Upper lobe of right lung (tissue), 1 donor: ENCODE results near the gene XPR1. TPM values are rescaled to one million over a fixed set of nuclear protein-coding genes. Genes with fewer than 3 reads are reported as not detected.

Experiments used
- ATAC-seq: fragments of 200-7000 bp; cut with Tn5 transposase; one replicate; pipeline ENCODE4 v1.9.1; 2020; ENCODE audit warnings: mild to moderate bottlenecking, moderate library complexity
- DNase-seq: peaks from one replicate; pipeline ENCODE4 v3.0.0-alpha.2; 2020
- H3K27ac ChIP-seq: fragments of 200-600 bp; one replicate; pipeline ENCODE4 v1.8.0; 2022
- H3K27me3 ChIP-seq: fragments of 200-600 bp; one replicate; pipeline ENCODE4 v1.8.0; 2022; ENCODE audit warnings: mild to moderate bottlenecking
- H3K36me3 ChIP-seq: fragments of 200-600 bp; one replicate; pipeline ENCODE4 v1.8.0; 2022
- H3K4me1 ChIP-seq: fragments of 200-600 bp; one replicate; pipeline ENCODE4 v1.8.0; 2022
- H3K4me3 ChIP-seq: fragments of 200-600 bp; one replicate; pipeline ENCODE4 v1.8.0; 2022; ENCODE audit warnings: mild to moderate bottlenecking
- H3K9me3 ChIP-seq: fragments of 200-600 bp; one replicate; pipeline ENCODE4 v1.8.0; 2022
- intact Hi-C: fragments of 100-400 bp; cut with DNase I; formaldehyde crosslinking; loops from one replicate; pipeline ENCODE4 v1.11.0; 2022
- total RNA-seq: library from RNA; stranded (reverse); fragmentation: NEBNext Ultra II Directional; extraction: Animal tissue kit (Norgen Biotek cat#: 25700); gene quantifications from one replicate; pipeline ENCODE4 v1.2.1, GENCODE V29; 2021
- TF ChIP-seq, protein P1 (sequence below): fragments of 200-600 bp; IDR thresholded peaks from one replicate; pipeline ENCODE4 v1.8.0; 2022; ENCODE audit warnings: antibody characterized with exemption
- donor health status: DM: no; HTN: yes; CAD: no; lungs with severe emphysema.

The XPR1 gene
- total RNA-seq, 1 donor from 2014 or later: 23.5 TPM

DNA sequence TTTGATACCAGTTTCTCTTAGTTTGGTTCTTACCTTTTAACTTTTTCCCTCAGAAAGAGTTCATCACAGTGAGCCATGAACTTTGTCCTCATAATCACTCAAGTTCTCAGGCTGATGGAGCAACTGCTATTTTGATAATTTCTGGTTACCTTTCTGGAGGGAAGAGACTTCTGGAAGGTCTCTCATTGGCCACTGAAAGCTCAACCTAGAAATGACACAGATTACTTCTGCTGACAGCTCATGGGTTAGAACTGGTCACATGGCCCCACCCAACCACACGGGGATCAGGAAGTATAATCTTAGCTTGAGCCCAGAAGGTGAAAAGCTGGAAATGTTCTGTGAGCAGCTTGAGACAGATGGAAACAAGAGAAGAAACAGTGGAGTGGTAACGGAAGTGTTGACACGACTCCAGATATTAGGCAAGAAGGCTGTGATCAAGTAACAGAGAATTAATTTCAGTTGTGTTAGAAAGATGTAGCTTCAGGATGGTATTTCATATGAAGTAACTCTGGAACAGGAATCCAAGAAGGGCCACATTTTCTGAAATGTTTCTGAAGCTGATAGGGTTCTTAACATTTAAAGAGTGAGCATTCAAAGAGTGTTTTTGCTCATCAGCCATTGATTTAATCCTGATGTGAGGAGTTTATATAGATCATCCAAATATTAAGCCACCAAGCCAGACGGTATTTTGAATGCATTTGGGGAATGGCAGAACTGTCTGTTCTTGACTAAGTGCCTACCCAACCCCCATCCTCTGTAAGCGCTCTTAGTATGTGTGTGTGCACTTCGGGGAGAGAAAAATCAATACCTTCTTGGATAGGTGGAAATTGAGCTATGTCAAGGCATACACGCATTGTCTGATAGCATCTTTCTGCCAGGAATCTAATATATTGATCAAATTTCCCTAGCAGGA, 21.9 kb upstream of the XPR1 start:
- no peaks in the 10 kb centered on the region for H3K27me3 ChIP-seq
- H3K9me3 ChIP-seq: no peaks in the 10 kb centered on the region
- peaks cover 4% of the 10 kb centered on the region for H3K4me1 ChIP-seq
- TF ChIP-seq, protein P1, sequence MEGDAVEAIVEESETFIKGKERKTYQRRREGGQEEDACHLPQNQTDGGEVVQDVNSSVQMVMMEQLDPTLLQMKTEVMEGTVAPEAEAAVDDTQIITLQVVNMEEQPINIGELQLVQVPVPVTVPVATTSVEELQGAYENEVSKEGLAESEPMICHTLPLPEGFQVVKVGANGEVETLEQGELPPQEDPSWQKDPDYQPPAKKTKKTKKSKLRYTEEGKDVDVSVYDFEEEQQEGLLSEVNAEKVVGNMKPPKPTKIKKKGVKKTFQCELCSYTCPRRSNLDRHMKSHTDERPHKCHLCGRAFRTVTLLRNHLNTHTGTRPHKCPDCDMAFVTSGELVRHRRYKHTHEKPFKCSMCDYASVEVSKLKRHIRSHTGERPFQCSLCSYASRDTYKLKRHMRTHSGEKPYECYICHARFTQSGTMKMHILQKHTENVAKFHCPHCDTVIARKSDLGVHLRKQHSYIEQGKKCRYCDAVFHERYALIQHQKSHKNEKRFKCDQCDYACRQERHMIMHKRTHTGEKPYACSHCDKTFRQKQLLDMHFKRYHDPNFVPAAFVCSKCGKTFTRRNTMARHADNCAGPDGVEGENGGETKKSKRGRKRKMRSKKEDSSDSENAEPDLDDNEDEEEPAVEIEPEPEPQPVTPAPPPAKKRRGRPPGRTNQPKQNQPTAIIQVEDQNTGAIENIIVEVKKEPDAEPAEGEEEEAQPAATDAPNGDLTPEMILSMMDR: no peak
- no peak for DNase-seq
- peak overlapping the region; percentile 65 for H3K27ac ChIP-seq
- intact Hi-C loops: no loop called here
- peak; percentile 79 for ATAC-seq
- no peak overlapping the region for H3K4me3 ChIP-seq
- H3K36me3 ChIP-seq: no peaks in the 10 kb centered on the region

DNA sequence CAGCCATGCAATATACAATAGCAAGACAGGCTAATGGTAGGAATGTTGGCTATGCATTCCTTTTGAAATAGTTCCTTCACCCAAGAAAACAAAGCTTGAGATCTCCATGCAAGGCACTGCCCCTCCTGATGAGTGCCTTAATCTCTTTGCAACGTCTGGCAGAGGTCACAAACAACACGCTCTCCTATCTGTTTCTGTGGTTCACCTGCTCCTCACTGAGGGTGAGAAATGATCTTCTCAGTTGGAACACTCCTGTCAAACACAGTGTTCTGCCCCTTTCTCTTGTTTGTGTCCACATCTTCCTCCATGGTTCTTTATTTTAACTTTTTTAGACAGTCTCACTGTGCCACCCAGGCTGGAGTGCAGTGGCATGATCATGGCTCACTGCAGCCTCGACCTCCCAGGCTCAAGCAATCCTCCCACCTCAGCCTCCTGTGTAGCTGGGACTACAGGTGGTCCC, 21.2 kb upstream of the XPR1 start:
- Histone ChIP-seq H3K4me3 (no peak overlapping the region), H3K27me3 (no peaks in the 10 kb centered on the region), H3K9me3 (no peaks in the 10 kb centered on the region), H3K4me1 (peaks cover 7% of the 10 kb centered on the region), H3K36me3 (no peaks in the 10 kb centered on the region), H3K27ac (peak overlapping the region; percentile 65)
- intact Hi-C loops: no loop called here
- DNase-seq (no peak), ATAC-seq (no peak)
- TF ChIP-seq, protein P1: no peak

DNA sequence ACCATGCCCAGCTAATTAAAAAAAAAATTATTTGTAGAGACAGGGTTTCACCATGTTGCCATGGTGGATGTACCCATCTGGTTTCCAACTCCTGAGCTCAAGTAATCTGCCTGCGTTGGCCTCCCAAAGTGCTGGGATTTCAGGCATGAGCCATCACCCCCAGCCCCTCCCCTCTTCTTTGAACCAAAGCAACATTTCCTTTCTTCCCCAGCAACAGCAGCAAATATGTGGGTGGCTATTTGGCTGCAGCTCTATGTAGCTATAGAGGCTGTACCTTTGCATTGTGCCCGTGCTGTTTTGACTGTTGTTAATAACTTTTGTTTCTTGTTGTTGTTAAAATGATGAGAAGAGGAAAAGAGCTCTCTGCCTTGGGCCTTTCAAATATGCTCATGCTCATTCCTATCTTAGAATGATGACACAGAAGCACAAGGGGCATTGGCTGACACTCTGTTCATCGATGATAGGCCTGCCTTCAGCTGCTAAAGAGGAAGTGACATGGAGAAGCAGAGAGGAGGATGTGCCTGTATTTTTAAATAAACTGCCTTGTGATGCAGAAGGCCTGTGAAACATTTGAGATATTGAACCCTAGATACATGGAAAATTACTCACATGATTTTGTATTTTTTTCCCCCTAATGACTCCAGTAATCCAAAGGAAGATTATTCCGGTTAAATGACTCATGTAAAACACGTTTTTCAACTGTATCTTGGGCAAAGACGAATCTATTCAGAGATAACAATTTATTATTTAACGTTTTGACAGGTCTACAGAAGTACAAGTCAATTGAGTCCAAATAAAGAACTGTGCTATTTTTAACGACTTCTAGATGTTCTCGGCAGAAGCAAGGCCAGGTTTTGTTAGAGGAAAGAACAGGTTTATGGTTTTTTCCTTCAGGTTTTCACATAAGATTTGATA, 20.5 kb upstream of the XPR1 start:
- ATAC-seq (peak; percentile 83), DNase-seq (no peak)
- H3K4me3 ChIP-seq: no peak overlapping the region
- H3K36me3 ChIP-seq: no peaks in the 10 kb centered on the region
- TF ChIP-seq, protein P1: no peak
- peaks cover 14% of the 10 kb centered on the region for H3K4me1 ChIP-seq
- intact Hi-C loops: no loop called here
- no peaks in the 10 kb centered on the region for H3K9me3 ChIP-seq
- H3K27me3 ChIP-seq: no peaks in the 10 kb centered on the region
- peak overlapping the region; percentile 65 for H3K27ac ChIP-seq

DNA sequence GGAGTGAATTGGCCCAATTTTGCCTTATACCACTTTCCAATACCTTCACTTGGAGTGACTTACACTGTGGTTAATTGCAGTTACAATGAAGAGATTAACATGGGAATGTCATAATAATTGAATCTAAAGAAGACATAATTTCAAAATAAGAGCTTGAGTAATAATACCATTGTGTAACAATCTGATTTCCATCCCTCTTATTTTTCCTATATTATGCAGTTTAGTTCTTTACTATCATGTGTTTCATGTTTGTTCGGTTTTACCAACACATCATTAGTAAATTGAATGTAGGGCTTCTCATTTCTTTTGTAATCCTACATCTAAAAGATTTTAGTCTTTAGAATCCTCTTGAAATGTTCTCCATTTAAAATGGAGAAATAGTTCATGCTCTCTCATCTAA, 19.2 kb upstream of the XPR1 start:
- ATAC-seq (no peak), DNase-seq (no peak)
- intact Hi-C loops: no loop called here
- H3K4me1 ChIP-seq: peaks cover 14% of the 10 kb centered on the region
- no peak overlapping the region for H3K4me3 ChIP-seq
- no peaks in the 10 kb centered on the region for H3K36me3 ChIP-seq
- no peaks in the 10 kb centered on the region for H3K27me3 ChIP-seq
- no peaks in the 10 kb centered on the region for H3K9me3 ChIP-seq
- no peak overlapping the region for H3K27ac ChIP-seq
- TF ChIP-seq, protein P1: no peak

DNA sequence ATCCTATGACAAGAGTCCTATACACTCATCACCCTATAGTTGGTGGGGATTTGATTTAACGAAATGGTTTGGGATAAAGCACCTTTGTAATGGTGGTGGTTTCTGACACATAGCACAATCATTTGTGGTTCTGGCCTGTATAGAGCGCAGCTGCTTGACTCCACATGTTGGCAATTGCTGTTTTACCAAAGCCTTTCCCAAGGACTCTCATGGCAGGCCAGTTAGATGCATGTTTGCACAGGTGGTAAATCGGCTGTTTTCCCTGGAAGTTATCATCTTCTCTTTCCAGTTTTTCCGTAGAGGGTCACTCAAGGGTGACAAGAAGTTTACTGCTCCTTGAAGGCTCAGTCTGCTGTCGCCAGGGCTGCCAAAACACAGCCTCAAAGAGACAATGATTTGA, 17.1 kb upstream of the XPR1 start:
- Histone ChIP-seq H3K4me1 (peaks cover 14% of the 10 kb centered on the region), H3K9me3 (no peaks in the 10 kb centered on the region), H3K27ac (no peak overlapping the region), H3K4me3 (no peak overlapping the region), H3K36me3 (no peaks in the 10 kb centered on the region), H3K27me3 (no peaks in the 10 kb centered on the region)
- TF ChIP-seq, protein P1: no peak
- DNase-seq (no peak), ATAC-seq (no peak)
- intact Hi-C loops: no loop called here
